Endothelial cell of hepatic sinusoid (primary cell): ENCODE data around the gene RARA.
"Not testable (repeated sequence)": the region's sequence is repeated elsewhere in the genome, so short reads cannot be mapped to it uniquely, and the experiment has no call there.

ENCODE experiments used
- in situ Hi-C: cut with HindIII; loops from 2 replicates; pipeline ENCODE4 v1.10.0; 2017; ENCODE audit warnings: low sequenced_read_pairs

The RARA gene

GRCh38 chr17:40295488-40296436 lies 13.2 kb upstream of the RARA start:
- in situ Hi-C loops: no loop called here

GRCh38 chr17:40297511-40297910 lies 11.5 kb upstream of the RARA start:
- in situ Hi-C loops: no loop called here

GRCh38 chr17:40298726-40299125 lies 10.3 kb upstream of the RARA start:
- in situ Hi-C loops: no loop called here

DNA sequence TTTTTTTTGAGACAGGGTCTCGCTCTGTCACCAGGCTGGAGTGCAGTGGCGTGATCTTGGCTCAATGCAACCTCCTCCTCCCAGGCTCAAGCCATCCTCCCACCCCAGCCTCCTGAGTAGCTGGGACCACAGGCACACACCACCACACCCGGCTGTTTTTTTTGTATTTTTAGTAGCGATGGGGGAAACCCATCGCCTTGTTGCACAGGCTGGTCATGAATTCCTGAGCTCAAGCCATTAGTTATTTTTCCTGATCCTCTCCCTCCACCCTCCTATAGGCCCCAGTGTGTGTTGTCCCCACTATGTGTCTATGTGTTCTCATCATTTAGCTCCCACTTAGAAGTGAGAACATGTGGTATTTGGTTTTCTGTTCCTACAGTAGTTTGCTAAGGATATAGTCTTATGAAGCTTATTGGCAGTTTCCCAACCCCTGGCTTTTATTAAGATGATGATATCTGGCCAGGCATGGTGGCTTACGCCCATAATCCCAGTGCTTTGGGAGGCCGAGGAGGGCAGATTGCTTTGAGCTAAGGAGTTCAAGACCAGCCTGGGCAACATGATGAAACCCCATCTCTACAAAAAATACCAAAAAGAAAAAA lies 9.7 kb upstream of the RARA start:
- in situ Hi-C loops: not testable (repeated sequence)

- in situ Hi-C loops: loop anchor here (5.0 kb wide), 3 partner anchors 61 to 261 kb away; partner anchors contain the start of genes GJD3 and TOP2A
Measured at GRCh38 chr17:40301315-40301714, 7.7 kb upstream of the RARA start.

DNA sequence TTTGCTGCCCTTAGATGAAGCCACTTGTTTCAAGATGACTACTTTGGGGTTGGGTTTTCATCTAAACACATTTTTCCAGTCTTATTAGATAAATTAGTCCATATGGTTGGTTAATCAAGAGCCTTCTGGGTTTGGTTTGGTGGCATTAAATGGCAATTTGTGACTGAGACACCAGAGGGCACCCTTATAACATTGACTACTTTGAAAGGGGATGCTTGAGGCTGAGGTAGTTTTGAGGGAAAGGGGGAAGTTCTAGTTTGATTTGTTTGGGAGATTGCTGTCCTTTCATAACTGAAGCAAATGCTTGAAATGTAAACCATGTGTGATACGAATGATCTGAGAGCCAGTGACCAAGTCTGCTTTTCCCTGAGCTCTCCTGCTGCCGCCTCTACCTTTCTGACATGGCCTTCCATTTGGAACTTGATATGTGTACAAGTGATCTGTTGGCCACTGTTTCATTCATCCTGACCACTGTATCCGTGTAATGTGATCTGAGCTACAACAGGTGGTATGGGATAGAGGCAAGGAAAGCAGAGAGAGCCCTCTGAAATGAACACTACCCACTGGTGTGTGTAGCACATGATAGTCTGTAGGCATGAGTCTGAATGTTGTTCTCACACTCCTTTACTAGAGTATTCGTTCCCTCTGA lies 5.8 kb upstream of the RARA start:
- in situ Hi-C loops: loop anchor here (5.0 kb wide), 3 partner anchors 59 to 259 kb away; partner anchors contain the start of genes GJD3 and TOP2A

- in situ Hi-C loops: loop anchor here (5.0 kb wide), 3 partner anchors 58 to 258 kb away; partner anchors contain the start of genes GJD3 and TOP2A
Measured at GRCh38 chr17:40303708-40304551, 5.0 kb upstream of the RARA start.

DNA sequence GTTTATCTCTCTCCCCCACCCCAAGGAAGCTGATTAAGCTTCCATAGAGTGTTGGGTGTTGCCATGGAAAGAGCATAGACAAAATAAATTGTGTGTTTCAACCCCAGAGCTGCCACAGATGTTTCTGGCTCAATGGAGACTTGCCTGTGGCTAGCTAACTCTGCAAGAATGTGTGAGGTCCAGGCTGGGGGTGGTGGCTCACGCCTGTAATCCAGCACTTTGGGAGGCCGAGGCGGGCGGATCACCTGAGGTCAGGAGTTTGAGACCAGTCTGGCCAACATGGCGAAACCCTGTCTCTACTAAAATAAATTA lies 4.5 kb upstream of the RARA start:
- in situ Hi-C loops: loop anchor here (5.0 kb wide), 3 partner anchors 58 to 258 kb away; partner anchors contain the start of genes GJD3 and TOP2A

- in situ Hi-C loops: loop anchor here (5.0 kb wide), 3 partner anchors 57 to 257 kb away; partner anchors contain the start of genes GJD3 and TOP2A
Measured at GRCh38 chr17:40304866-40305265, 4.1 kb upstream of the RARA start.

DNA sequence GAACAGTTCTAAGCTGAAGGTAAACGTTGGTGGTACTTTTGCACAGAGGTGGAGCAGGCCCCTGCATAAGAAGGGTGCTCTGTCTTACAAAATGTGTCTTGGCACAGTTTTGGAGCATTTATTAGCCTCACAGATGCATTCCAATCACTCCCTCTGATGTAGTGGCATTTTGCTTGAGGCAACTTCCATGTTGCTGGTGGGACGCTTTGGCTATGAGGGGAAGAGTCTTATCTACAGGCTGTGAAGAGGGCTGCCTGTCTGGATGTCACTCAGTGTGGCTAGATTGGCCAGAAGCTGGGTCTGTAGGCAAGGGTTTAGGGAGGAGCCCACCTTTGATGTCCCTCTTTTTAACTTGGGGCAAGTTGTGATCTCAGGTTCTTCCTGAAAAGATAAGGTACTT lies 2.6 kb upstream of the RARA start:
- in situ Hi-C loops: no loop called here

GRCh38 chr17:40307001-40307730 lies 1.8 kb upstream of the RARA start:
- in situ Hi-C loops: no loop called here

GRCh38 chr17:40307740-40308239 lies 1.2 kb upstream of the RARA start:
- in situ Hi-C loops: no loop called here

DNA sequence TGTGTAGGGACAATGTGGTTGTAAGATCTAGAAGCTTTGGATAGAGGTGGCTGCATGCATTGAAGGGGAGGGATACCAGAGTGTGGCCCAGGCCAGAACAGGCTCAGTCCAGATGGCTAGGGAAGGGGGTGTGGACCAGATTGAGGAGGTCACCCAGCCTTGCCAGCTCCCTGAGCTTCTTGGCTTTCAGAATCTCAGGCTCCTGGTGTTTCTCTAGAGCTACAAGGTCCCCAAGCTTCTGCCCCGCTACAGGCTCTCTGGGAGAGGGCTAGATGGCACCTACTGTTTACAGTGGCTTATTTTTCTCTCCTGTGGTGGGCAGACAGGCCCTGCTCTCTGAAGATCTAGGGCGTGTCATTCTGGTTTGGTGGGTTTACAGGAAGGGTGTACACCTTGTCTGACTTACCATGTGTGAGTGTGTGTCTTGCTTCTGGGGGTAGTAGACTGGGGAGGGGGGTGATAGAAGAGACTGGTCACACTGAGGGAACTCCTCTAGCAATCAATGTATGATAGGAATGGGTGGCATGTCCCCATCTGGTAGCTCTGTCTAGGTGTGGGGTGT lies 1.1 kb downstream of the RARA start:
- in situ Hi-C loops: no loop called here

GRCh38 chr17:40310882-40311391 lies 2.0 kb downstream of the RARA start:
- in situ Hi-C loops: no loop called here

- in situ Hi-C loops: no loop called here
Measured at GRCh38 chr17:40311575-40311974, 2.6 kb downstream of the RARA start.

DNA sequence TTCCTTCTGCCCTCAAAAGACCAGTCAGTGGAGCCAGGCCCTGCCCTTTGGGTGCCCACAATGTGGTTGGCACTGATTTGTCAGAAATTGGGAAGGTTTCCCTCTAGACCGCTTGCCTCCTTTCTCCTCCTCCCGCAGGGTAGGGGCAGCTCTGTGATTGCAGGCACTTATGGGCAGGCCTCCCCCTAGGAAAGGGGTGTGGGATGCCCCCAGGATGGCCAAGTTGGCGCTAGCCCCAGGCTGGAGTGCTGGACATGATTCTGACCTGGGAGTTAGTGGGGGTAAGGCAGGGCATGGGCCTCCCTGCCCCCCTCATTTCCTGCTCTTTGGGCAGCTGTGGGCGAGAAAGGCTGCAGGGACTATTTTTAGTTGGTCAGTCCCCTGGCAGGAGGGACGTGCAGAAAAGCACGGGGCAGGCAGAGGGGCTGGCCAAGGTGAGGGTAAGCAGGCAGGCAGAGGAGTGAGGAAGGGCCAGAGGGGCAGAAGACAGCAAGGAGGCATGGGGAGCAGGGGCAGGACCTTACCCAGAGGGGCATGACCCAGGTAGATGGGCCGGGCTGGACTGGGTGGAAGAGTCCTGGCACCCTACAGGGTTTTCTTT lies 3.3 kb downstream of the RARA start:
- in situ Hi-C loops: no loop called here

DNA sequence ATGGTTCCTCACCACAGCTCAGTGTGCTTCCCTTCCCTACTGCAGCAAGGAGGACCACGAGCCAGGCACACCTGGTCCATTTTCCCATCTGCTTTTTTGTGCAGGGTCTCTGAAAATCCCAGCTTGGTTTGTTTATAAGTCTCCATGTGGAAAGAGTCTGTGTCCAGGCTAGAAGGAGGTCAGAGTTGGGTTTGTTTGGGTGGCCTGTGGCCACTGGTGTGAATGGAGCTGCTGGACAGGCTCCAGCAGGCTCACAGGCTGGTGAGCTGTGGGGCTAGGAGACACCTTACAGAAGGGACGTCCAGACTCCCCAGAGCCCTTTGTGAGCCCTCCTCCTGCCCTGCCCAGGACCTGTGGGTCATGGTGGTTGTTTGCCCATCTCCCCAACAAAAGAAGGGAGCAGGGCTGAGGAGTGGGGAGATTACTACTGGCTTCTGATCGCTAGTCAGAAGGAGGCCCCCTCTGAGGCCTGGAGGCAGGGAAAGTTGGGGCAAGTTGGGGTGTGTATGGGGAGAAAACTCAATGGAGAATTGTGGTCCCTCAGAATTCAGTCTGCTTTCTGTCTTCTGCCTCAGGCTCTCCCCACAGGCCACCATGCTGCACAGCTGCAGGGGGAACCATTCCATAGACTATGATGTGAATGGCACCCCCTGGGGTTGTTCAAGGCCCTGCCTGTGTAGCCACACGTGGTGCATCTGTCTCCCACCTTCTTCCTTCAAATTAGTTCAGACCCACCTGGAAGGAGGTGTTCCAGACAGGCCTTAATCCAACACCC lies 4.1 kb downstream of the RARA start:
- in situ Hi-C loops: no loop called here
